HepG2 (cell line): ENCODE results near the gene IFITM5. TPM values are rescaled to one million over a fixed set of nuclear protein-coding genes. Genes with fewer than 3 reads are reported as not detected.

ENCODE experiments used
- ATAC-seq: fragments of 200-7000 bp; cut with Tn5 transposase; 3 replicates; pipeline ENCODE4 v1.9.1; 2020; ENCODE audit warnings: mild to moderate bottlenecking, moderate library complexity
- BruUV-seq: library from RNA; stranded (reverse); fragments of 400-500 nt; replicated peaks from 2 replicates; lab custom pipeline; 2021; lab: Mats Ljungman, UMichigan
- CTCF ChIA-PET: fragments of 300-600 bp; formaldehyde crosslinking; extraction: SDS; loops from one replicate; lab custom pipeline; 2021; ENCODE audit warnings: low total read pairs, inconsistent platforms, low intra/inter-chr PET ratio; lab: Yijun Ruan, JAX
- POLR2A ChIA-PET: fragments of 350-600 bp; sonication (Branson Sonifier 250); formaldehyde crosslinking; loops from one replicate; lab custom pipeline; 2020; ENCODE audit warnings: antibody characterized with exemption, inconsistent platforms; lab: Yijun Ruan, JAX
- DNase-seq: peaks from one replicate; pipeline ENCODE4 v3.0.0-alpha.2; 2015; ENCODE audit warnings: low spot score
- FAIRE-seq: peaks from 3 replicates; lab custom pipeline; 2011; peaks lifted over from hg19 to GRCh38; lab: Jason Lieb, UNC
- H2AFZ ChIP-seq: one replicate; pipeline ENCODE4 v1.6.1; 2011; ENCODE audit warnings: low read length, inconsistent platforms
- H3K27ac ChIP-seq: fragments of 300-600 bp; 3 replicates; pipeline ENCODE4 v1.8.0; 2011; ENCODE audit warnings: mixed run types, mild to moderate bottlenecking, mixed read lengths, low read length, inconsistent platforms; ENCODE audit not compliant: insufficient read depth; ENCODE audit errors: extremely low read length
- H3K27me3 ChIP-seq, 2 experiments: fragments of 200-600 bp in 1 of 2; 2 replicates in 1 of 2; 3 replicates in 1 of 2; pipeline versions ENCODE4 v1.6.0 to v1.8.0; 2011; ENCODE audit warnings: low read length in 2 of 2, mild to moderate bottlenecking in 2 of 2, moderate library complexity in 2 of 2, inconsistent platforms in 1 of 2; ENCODE audit not compliant: insufficient read depth in 2 of 2, control insufficient read depth in 1 of 2
- H3K36me3 ChIP-seq, 2 experiments: fragments of 200-600 bp in 1 of 2; replicated peaks in 1 of 2; 2 replicates in 1 of 2; 3 replicates in 1 of 2; pipeline versions ENCODE4 v1.5.1 to v1.8.0; 2011; ENCODE audit warnings: low read length in 2 of 2, inconsistent platforms in 1 of 2; ENCODE audit not compliant: insufficient read depth in 2 of 2, control insufficient read depth in 1 of 2
- H3K4me1 ChIP-seq: 2 replicates; pipeline ENCODE4 v1.5.1; 2012; ENCODE audit warnings: low read length, inconsistent platforms; ENCODE audit not compliant: insufficient read depth
- H3K4me2 ChIP-seq: 2 replicates; pipeline ENCODE4 v1.6.0; 2011; ENCODE audit warnings: low read depth, low read length, inconsistent platforms
- H3K4me3 ChIP-seq, 3 experiments: fragments of 200-600 bp in 1 of 3; sonication (generic), shearing (Covaris generic) in 1 of 3; replicated peaks in 1 of 3; 2 replicates each; pipeline ENCODE4 v1.5.1; 2011 to 2016; ENCODE audit warnings: low read length in 3 of 3, inconsistent platforms in 2 of 3, low read depth in 2 of 3, mild to moderate bottlenecking in 2 of 3, control low read depth in 1 of 3, mixed read lengths in 1 of 3; ENCODE audit not compliant: insufficient read depth in 1 of 3
- H3K79me2 ChIP-seq: one replicate; pipeline ENCODE4 v1.6.1; 2011; ENCODE audit warnings: low read length, inconsistent platforms; ENCODE audit not compliant: insufficient read depth
- H3K9ac ChIP-seq: 2 replicates; pipeline ENCODE4 v1.6.0; 2011; ENCODE audit warnings: mild to moderate bottlenecking, low read depth, low read length, inconsistent platforms; ENCODE audit not compliant: insufficient read depth
- H3K9me3 ChIP-seq: 2 replicates; pipeline ENCODE4 v1.5.1; 2012; ENCODE audit warnings: mild to moderate bottlenecking, low read length
- H4K20me1 ChIP-seq: 2 replicates; pipeline ENCODE4 v1.6.0; 2011; ENCODE audit warnings: inconsistent platforms, mild to moderate bottlenecking, low read length, moderate library complexity; ENCODE audit not compliant: insufficient read depth
- ARNTL ChIP-seq: sonication (generic); formaldehyde crosslinking; IDR thresholded peaks from 2 replicates; pipeline ENCODE4 v1.4.0; 2020; ENCODE audit warnings: mild to moderate bottlenecking, missing genetic modification reagents
- ATF7 ChIP-seq, 2 experiments: fragments of 450-650 bp in 1 of 2; sonication (generic) in 1 of 2; formaldehyde crosslinking in 1 of 2; IDR thresholded peaks; 2 replicates each; pipeline versions ENCODE4 v1.4.0 to v1.6.1; 2016 to 2020; ENCODE audit warnings: antibody characterized with exemption in 1 of 2, mild to moderate bottlenecking in 1 of 2, missing genetic modification reagents in 1 of 2
- KLF9 ChIP-seq: IDR thresholded peaks from 2 replicates; pipeline ENCODE4 v1.6.1; 2016; ENCODE audit warnings: low read depth
- NONO ChIP-seq, 2 experiments: fragments of 450-650 bp in 1 of 2; sonication (generic) in 1 of 2; formaldehyde crosslinking in 1 of 2; IDR thresholded peaks in 1 of 2; conservative IDR thresholded peaks in 1 of 2; 2 replicates each; pipeline versions ENCODE4 v1.6.1 to v1.8.0; 2017 to 2022; ENCODE audit warnings: mild to moderate bottlenecking in 1 of 2, missing genetic modification reagents in 1 of 2, moderate library complexity in 1 of 2
- PITX1 ChIP-seq: sonication (generic); formaldehyde crosslinking; IDR thresholded peaks from 2 replicates; pipeline ENCODE4 v1.5.1; 2020; ENCODE audit warnings: mild to moderate bottlenecking, missing genetic modification reagents
- SMC3 ChIP-seq: IDR thresholded peaks from 2 replicates; pipeline ENCODE4 v1.6.1; 2011; ENCODE audit warnings: low read length, improper control_type of control experiment
- ZNF264 ChIP-seq: sonication (generic); formaldehyde crosslinking; IDR thresholded peaks from 2 replicates; pipeline ENCODE4 v1.4.0; 2020; ENCODE audit warnings: missing genetic modification reagents
- ZNF781 ChIP-seq: sonication (generic); formaldehyde crosslinking; IDR thresholded peaks from 2 replicates; pipeline ENCODE4 v1.5.1; 2020; ENCODE audit warnings: borderline replicate concordance, mild to moderate bottlenecking, missing genetic modification reagents; ENCODE audit errors: not compliant biosample characterization
- WGBS: methylation state at CpG from one replicate; pipeline ENCODE4 v1.1.6; 2017; ENCODE audit warnings: low lambda C conversion rate; 5-methylcytosine and 5-hydroxymethylcytosine counted together
- in situ Hi-C: cut with HindIII; loops from 2 replicates; pipeline ENCODE4 v1.10.0; 2017; ENCODE audit warnings: low pct_unique_long_range_greater_than_20kb; ENCODE audit not compliant: extremely low pct_ligation_motif_present
- intact Hi-C: fragments of 100-400 bp; cut with micrococcal nuclease; formaldehyde crosslinking; loops from one replicate; pipeline ENCODE4 v1.10.0; 2022; ENCODE audit not compliant: unreplicated experiment
- polyA plus RNA-seq, 8 experiments: library from polyadenylated mRNA; depleted of rRNA in 3 of 8; stranded (reverse) in 7 of 8; unstranded in 1 of 8; fragments of >200 nt; fragmentation: Illumina TruSeq in 4 of 8; extraction: Trizol in 4 of 8; gene quantifications; 2 replicates each; pipeline versions ENCODE4 v1.2.1 to v1.2.3, GENCODE V29; 2011 to 2016; ENCODE audit warnings: low read depth in 4 of 8, missing spikeins in 1 of 8, mixed read lengths in 1 of 8; ENCODE audit not compliant: insufficient read depth in 1 of 8
- total RNA-seq, 5 experiments: library from RNA; depleted of rRNA; stranded (reverse); fragments of >200 nt; fragmentation: Illumina TruSeq; extraction: Trizol; gene quantifications; 2 replicates each; pipeline ENCODE4 v1.2.3, GENCODE V29; 2016; ENCODE audit warnings: low read depth in 1 of 5
- TF ChIP-seq, protein P1 (sequence below): sonication (generic); formaldehyde crosslinking; IDR thresholded peaks from 2 replicates; pipeline ENCODE4 v1.4.0; 2020; ENCODE audit warnings: low read depth, missing genetic modification reagents

Gene IFITM5
- total and polyA plus RNA-seq, 2 of the 13 experiments (the other 11 are each of a cell fraction or from before 2014, with no cell fraction given): not detected

DNA sequence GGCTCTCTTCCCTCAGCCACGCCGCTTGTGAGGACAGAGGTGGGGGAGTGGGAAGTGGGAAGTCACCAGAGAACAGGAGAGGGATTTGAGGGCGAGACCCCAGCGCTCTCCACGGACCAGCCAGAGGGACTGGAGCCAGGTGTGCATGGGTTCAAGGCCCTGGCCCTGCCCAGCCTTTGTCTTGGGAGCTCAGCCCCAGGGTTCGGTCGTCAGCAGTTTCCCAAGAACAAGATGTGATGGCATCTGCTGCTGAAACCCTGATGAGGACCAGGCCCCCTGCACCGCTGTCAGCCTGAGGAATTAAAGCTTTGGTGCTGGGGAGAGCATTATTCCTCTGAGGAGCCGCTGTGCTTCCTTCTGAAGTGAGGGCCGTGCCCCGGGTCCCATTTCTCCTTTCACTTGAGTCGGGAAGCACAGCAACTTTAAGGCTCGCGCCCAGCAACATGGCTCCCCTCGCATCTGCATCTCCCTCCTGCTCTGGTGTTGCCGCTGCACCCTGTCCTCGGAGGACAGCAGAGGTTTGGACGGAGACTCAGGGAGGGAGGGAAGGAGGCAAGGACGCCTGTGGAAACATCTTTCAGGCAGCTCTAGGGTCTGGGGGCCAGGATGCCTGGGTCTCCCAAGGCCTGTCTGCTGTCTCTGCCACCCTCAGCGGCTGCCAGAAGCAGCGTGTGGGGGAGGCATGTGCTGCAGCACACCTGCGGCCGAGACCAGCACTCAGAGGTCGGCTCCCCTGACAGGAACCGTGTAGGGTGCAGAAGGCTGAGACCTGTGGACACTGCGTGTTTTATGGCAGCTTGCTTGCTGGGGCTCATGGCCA, 3.8 kb downstream of the IFITM5 start:
- H3K36me3 ChIP-seq: 0 out of 5 replicates have a peak, but pooled peaks cover 0 to 2% of the 10 kb centered on the region in 2 experiments
- no peaks in the 10 kb centered on the region for H4K20me1 ChIP-seq
- peaks cover 11 to 18% of the 10 kb centered on the region in 2 experiments for H3K27me3 ChIP-seq
- WGBS: 91% methylated on average over 17 of the region's 26 CpGs
- no peak for FAIRE-seq
- H3K9ac ChIP-seq: no peak overlapping the region
- ChIA-PET POLR2A (no interaction called here), CTCF (no interaction called here)
- H3K27ac ChIP-seq: no peak overlapping the region
- no peak overlapping the region for H3K4me2 ChIP-seq
- H3K4me1 ChIP-seq: peaks cover 27% of the 10 kb centered on the region
- no peak for TF ChIP-seq SMC3
- intact Hi-C loops: no loop called here
- H3K9me3 ChIP-seq: no peaks in the 10 kb centered on the region
- BruUV-seq: no TSS peak
- no peak overlapping the region for H3K4me3 ChIP-seq
- H3K79me2 ChIP-seq: no peaks in the 10 kb centered on the region
- H2AFZ ChIP-seq: no peak overlapping the region
- no peak for DNase-seq
- in situ Hi-C loops: no loop called here
- ATAC-seq: no peak

DNA sequence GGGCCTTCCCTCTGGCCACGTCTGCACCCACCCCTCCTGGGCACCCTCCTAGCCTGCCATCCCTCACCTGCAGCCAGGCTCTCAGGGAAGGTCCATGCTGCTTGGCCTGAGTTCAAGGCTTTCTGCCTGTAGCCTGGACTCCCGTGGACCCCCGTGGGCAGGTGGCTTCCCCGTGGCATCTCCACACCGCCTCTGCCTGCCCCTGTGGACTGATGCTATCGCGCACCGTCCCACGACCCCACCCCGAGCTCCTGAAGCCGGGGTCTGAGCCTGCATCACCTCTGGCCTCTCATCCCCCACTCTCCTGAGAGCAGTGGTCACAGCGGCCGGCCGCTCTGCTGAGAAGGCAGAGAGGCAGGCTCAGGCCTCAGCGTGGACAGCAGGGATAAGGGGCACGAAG, 4.5 kb downstream of the IFITM5 start:
- no peak overlapping the region for H3K27ac ChIP-seq
- no peak for FAIRE-seq
- ChIA-PET CTCF (no interaction called here), POLR2A (no interaction called here)
- peaks cover 25% of the 10 kb centered on the region for H3K4me1 ChIP-seq
- H3K79me2 ChIP-seq: no peaks in the 10 kb centered on the region
- 90% methylated on average over 16 of the region's 16 CpGs for WGBS
- in situ Hi-C loops (no loop called here), intact Hi-C loops (no loop called here)
- H3K4me3 ChIP-seq: no peak overlapping the region
- no peaks in the 10 kb centered on the region for H4K20me1 ChIP-seq
- 0 out of 5 replicates have a peak, but pooled peaks cover 0 to 2% of the 10 kb centered on the region in 2 experiments for H3K36me3 ChIP-seq
- TF ChIP-seq ZNF781 (CRISPR knock-in tag) (no peak), NONO (IDR thresholded peaks at IDR 0.05) (no peak), NONO (CRISPR knock-in tag; conservative IDR thresholded peaks at IDR 0.05) (no peak), ARNTL (CRISPR knock-in tag) (no peak), ATF7 (IDR thresholded peaks at IDR 0.05) (no peak), ATF7 (CRISPR knock-in tag; IDR thresholded peaks at IDR 0.05) (no peak), PITX1 (no peak), ZNF264 (no peak), KLF9 (CRISPR knock-in tag) (no peak)
- TF ChIP-seq, protein P1, sequence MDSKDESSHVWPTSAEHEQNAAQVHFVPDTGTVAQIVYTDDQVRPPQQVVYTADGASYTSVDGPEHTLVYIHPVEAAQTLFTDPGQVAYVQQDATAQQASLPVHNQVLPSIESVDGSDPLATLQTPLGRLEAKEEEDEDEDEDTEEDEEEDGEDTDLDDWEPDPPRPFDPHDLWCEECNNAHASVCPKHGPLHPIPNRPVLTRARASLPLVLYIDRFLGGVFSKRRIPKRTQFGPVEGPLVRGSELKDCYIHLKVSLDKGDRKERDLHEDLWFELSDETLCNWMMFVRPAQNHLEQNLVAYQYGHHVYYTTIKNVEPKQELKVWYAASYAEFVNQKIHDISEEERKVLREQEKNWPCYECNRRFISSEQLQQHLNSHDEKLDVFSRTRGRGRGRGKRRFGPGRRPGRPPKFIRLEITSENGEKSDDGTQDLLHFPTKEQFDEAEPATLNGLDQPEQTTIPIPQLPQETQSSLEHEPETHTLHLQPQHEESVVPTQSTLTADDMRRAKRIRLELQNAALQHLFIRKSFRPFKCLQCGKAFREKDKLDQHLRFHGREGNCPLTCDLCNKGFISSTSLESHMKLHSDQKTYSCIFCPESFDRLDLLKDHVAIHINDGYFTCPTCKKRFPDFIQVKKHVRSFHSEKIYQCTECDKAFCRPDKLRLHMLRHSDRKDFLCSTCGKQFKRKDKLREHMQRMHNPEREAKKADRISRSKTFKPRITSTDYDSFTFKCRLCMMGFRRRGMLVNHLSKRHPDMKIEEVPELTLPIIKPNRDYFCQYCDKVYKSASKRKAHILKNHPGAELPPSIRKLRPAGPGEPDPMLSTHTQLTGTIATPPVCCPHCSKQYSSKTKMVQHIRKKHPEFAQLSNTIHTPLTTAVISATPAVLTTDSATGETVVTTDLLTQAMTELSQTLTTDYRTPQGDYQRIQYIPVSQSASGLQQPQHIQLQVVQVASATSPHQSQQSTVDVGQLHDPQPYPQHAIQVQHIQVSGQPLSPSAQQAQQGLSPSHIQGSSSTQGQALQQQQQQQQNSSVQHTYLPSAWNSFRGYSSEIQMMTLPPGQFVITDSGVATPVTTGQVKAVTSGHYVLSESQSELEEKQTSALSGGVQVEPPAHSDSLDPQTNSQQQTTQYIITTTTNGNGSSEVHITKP (CRISPR knock-in tag): no peak
- H2AFZ ChIP-seq: no peak overlapping the region
- no peak for ATAC-seq
- DNase-seq: no peak
- no TSS peak for BruUV-seq
- H3K27me3 ChIP-seq: peaks cover 9 to 12% of the 10 kb centered on the region in 2 experiments
- H3K4me2 ChIP-seq: no peak overlapping the region
- H3K9me3 ChIP-seq: no peaks in the 10 kb centered on the region
- no peak overlapping the region for H3K9ac ChIP-seq
